Astrocyte of the spinal cord (primary cell): ENCODE data around the gene PSD2.

ENCODE experiments used
- DNase-seq: peaks from one replicate; pipeline ENCODE4 v3.0.0; 2011; ENCODE audit warnings: low read depth, low spot score
- H3K4me3 ChIP-seq: 2 replicates; pipeline ENCODE4 v1.5.1; 2011; ENCODE audit warnings: low read depth, mild to moderate bottlenecking, low read length, moderate library complexity
- in situ Hi-C: cut with HindIII; loops from 2 replicates; pipeline ENCODE4 v1.10.0; 2017; ENCODE audit warnings: low sequenced_read_pairs
- TF ChIP-seq, protein P1 (sequence below): IDR thresholded peaks from 2 replicates; pipeline ENCODE4 v1.5.1; 2012; ENCODE audit warnings: low read depth, mild to moderate bottlenecking, low read length, inconsistent platforms

PSD2 gene

DNA sequence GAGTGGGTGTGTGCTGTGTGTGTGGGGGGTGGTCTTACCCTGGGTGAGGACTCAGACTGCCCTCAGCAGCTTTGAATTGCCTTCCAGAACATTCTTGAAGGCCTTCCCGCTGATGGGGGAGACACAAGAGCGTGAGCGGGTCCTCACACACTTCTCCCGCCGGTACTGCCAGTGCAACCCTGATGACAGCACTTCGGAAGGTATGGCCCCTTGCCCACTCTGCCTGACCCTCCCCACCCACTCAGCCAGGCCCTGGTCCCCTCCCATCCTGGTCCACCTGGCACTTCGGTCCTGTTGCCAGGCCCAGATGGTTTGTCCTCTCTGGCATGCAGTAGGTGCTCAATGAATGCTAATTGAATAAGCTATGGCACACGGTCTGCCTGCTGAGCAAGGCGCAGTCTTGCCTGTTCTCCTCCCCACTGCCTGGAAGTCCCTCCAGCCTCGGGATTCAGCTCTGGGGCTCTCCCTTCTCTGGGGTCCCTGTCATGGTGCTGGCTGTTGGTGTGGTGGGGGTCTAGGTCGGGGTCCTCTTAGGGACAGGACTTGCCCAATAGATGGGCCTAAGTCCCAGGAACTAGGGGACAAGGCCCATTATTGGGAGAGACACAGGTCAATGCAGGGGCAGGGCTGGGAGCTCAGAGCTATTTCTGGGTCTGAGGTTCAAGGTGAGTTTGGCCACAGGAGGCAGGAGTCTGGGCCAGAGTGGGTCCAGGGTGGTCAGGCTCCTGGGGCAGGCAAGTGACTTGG, 26.4 kb downstream of the PSD2 start:
- TF ChIP-seq, protein P1, sequence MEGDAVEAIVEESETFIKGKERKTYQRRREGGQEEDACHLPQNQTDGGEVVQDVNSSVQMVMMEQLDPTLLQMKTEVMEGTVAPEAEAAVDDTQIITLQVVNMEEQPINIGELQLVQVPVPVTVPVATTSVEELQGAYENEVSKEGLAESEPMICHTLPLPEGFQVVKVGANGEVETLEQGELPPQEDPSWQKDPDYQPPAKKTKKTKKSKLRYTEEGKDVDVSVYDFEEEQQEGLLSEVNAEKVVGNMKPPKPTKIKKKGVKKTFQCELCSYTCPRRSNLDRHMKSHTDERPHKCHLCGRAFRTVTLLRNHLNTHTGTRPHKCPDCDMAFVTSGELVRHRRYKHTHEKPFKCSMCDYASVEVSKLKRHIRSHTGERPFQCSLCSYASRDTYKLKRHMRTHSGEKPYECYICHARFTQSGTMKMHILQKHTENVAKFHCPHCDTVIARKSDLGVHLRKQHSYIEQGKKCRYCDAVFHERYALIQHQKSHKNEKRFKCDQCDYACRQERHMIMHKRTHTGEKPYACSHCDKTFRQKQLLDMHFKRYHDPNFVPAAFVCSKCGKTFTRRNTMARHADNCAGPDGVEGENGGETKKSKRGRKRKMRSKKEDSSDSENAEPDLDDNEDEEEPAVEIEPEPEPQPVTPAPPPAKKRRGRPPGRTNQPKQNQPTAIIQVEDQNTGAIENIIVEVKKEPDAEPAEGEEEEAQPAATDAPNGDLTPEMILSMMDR, result no peak
- in situ Hi-C loops, result no loop called here
- no peak overlapping the region for H3K4me3 ChIP-seq
- DNase-seq, result no peak

DNA sequence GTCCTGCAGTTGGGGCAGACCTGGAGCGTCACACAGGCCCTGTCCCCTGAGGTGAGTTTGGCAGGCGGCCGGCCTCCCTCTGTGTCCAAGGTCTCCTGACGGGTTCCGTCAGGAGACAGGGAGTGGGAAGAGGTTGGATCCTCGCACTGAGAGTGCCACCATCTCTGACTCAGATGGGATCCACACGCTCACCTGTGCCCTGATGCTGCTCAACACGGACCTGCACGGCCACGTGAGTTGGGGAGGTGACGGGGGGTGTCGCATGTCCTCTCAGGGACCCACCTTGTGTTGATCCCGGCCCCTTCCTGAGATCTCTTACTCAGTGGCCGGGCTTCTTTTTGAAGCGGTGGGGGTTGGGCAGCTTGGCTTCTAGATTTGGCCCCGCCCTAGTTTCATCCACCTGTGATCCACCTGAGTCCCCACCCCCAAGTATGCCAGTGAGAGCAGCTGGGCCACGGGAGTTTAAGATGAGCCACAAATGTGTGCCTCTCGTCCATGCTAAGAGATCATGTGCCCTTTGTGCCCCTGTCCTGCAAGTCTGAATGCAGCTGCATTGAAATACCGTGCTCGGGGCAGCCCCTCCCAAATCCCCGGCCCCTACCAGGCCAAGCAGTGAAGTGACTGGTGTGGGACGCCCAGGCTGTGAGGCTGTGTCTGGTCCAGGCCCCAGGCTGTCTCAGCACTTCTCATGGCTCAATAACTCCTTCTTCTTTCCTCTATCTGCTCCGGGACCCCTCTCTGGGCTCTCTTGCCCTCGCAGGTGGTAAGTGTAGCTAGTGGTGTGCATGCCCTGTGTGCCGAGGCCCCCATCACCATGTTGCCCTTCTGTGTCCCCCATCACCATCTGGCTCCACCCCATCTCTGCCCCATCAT, 27.2 kb downstream of the PSD2 start:
- in situ Hi-C loops, result no loop called here

DNA sequence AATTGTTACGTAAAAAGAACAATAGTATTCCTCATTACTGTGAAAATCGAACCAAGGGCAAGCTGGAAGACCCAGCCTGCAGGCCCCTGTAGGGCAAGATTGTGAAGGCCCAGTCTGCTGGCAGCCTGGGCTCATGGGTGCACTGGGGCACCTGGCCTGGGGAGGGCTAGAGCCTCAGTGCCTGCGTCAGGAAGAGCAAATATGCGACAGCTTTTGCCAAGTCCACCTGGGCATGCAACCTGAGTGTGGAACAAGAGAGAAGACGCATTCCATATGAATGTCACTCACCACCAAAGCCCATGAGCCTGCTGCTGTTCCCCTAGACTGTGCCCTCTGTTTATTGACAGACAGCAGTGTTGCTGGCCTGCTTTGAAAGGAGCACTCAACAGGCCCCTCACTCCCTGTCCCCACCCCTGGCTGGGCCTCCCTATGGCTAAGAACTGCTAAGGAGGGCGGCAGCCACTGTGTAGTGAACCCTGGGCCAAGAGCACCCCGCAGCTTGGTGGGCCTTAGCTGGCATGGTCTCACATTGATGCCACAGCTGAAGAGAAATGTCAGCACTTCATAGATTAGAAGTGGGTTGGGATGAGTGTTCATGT, 28.2 kb downstream of the PSD2 start:
- no peak for DNase-seq
- in situ Hi-C loops, result no loop called here
- TF ChIP-seq, protein P1, result no peak

More for the DNA sequence above, 27.2 kb downstream of the PSD2 start:
- H3K4me3 ChIP-seq, result no peak overlapping the region
- TF ChIP-seq, protein P1, result no peak
- DNase-seq, result no peak

DNA sequence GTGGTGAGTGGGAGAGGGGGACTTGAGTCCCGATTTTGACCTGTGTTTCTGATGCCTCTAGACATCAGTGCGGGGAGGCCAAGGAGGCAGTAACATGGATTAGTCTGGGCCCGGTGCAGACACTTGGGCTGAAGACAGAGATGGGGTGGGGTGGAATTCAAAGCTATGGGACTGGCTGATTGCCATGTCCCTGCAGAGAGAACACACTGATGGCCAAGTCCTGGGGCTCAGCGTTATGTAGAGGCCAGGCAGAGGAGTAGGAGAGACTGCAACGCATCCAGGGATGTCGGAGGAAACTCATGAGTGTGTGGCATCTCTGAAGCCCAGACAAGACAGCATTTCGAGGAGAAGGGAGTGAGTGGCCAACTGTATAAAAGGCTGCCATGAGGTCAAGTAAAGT, 30.1 kb downstream of the PSD2 start:
- TF ChIP-seq, protein P1, result no peak
- DNase-seq, result no peak
- no peak overlapping the region for H3K4me3 ChIP-seq
- in situ Hi-C loops, result no loop called here

More for the DNA sequence above, 28.2 kb downstream of the PSD2 start:
- H3K4me3 ChIP-seq, result no peak overlapping the region

DNA sequence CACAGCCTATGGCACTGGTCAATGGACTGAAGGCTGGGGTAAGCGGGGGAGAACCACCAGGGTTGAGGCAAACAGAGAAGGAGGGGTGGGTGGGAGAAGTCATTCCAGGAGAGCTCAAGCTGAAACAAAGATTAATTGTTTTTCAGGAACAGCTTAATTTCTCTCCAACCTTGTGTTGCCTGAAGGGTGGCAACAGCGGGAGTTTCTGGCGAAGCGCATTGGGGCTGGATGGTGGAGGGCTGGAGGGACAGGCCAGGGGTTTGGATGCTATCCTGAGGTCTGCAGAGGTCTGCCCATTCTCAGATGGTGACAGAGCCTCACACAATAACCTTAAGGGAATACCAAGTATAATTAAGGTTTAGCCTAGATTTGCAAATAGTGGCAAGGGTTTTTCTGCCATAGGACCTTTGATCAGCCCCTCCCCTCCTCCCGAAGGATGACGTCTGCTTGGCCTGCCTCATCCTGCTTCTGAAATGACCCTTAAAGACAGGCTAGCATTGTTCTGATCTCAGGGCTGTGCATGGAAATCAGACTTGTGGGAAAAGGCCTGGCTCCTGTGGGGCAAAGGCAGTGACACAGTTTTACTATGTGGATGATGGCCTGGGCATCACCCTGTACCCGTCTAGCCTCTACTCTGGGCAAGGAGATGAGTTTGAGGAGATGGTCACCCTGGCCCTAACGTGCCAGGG, 32.7 kb downstream of the PSD2 start:
- no peak for DNase-seq

DNA sequence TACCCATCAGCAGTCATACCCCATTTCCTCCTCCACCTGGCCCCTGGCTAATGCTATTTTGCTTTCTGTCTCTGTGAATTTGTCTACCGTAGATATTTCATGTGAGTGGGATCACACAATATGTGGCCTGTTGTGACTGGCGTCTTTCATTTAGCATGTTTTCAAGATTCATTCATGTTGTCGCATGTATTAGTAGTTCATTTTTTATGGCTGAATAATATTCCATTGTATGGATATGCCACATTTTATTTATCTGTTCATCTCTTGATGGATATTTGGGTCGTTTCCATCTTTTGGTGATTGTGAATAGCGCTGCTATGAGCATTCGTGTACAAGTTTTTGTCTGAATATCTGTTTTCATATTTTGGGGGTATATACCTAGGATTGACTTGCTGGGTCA, 33.9 kb downstream of the PSD2 start:
- TF ChIP-seq, protein P1, result no peak
- in situ Hi-C loops, result no loop called here
- H3K4me3 ChIP-seq, result no peak overlapping the region
- DNase-seq, result no peak

More for the DNA sequence above, 32.7 kb downstream of the PSD2 start:
- TF ChIP-seq, protein P1, result no peak
- in situ Hi-C loops, result no loop called here
- H3K4me3 ChIP-seq, result no peak overlapping the region
